Lower leg skin (tissue), 4 donors: ENCODE results near the gene RLF. TPM values are rescaled to one million over a fixed set of nuclear protein-coding genes. Genes with fewer than 3 reads are reported as not detected.
"Not testable (repeated sequence)": the region's sequence is repeated elsewhere in the genome, so short reads cannot be mapped to it uniquely, and the experiment has no call there.

Experiments used
- DNase-seq, 2 donors: peaks; one replicate each; pipeline ENCODE4 v3.0.0-alpha.2; 2019; ENCODE audit warnings: low spot score in 2 of 2
- H3K4me3 ChIP-seq: fragments of 200-600 bp; sonication (generic); 2 replicates; pipeline ENCODE4 v1.5.1; 2017; ENCODE audit warnings: mild to moderate bottlenecking, low read depth; ENCODE audit not compliant: poor library complexity, severe bottlenecking
- POLR2A ChIP-seq, 2 donors: fragments of 450-650 bp; IDR thresholded peaks; one replicate each; pipeline ENCODE4 v1.6.1; 2016 to 2017; ENCODE audit warnings: antibody characterized with exemption in 2 of 2, mild to moderate bottlenecking in 1 of 2, moderate library complexity in 1 of 2
- WGBS, 2 donors: methylation state at CpG; one replicate each; pipeline ENCODE4 v1.1.5; 2018; 5-methylcytosine and 5-hydroxymethylcytosine counted together
- intact Hi-C: fragments of 100-400 bp; cut with DNase I; formaldehyde crosslinking; loops from one replicate; pipeline ENCODE4 v1.15.0; 2023; ENCODE audit warnings: low total_unique reads
- total RNA-seq, 4 donors: library from RNA; depleted of rRNA; stranded (reverse); fragments of >200 nt; gene quantifications; one replicate each; pipeline ENCODE4 v1.1.0, GENCODE V29; 2016
- TF ChIP-seq, protein P1 (sequence below), 3 donors: fragments of 450-650 bp; IDR thresholded peaks; one replicate each; pipeline ENCODE4 v1.5.1; 2016; ENCODE audit warnings: antibody characterized with exemption in 3 of 3, mild to moderate bottlenecking in 3 of 3, moderate library complexity in 2 of 3

The RLF gene
- total RNA-seq, 4 donors from 2014 or later: 22.8 to 30.9 (median 25.3) TPM

DNA sequence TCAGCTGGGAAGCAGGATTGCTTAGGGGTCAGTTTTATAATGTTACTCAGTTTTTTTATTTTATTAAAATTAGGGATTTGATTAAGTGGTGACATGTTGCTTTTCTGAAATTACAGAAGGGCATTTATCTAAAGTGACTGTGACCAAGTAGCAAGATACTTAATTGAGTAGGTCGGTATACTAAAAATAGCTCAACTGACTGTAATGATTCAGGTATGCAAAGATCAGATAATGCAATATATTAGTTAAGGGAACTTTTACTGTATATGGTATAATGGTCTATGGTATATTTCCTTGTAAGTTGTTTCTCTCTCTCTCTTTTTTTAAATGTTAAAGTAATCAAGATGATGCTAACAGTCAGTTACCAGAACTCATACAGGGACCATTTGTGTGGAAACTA, 26.2 kb downstream of the RLF start:
- H3K4me3 ChIP-seq: no peak overlapping the region

DNA sequence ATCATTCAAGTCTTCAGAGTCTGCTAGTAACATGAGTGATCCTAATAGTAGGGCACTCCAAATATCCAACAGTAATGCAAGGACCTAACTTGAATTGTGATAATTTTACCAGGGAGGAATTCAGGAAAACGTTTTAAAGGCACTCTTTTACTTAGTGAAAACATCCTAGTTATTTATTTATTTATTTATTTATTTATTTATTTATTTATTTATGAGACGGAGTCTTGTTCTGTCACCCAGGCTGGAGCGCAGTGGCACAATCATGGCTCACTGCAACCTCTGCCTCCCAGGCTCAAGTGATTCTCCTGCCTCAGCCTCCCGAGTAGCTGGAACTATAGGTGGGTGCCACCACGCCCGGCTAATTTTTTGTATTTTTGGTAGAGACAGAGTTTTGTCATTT, 33.5 kb downstream of the RLF start:
- 91 to 93% methylated on average over 6 of the region's 6 CpGs for WGBS, 2 donors
- H3K4me3 ChIP-seq, DNase-seq, intact Hi-C loops: not testable (repeated sequence)

More for the DNA sequence above, 26.2 kb downstream of the RLF start:
- TF ChIP-seq, protein P1, sequence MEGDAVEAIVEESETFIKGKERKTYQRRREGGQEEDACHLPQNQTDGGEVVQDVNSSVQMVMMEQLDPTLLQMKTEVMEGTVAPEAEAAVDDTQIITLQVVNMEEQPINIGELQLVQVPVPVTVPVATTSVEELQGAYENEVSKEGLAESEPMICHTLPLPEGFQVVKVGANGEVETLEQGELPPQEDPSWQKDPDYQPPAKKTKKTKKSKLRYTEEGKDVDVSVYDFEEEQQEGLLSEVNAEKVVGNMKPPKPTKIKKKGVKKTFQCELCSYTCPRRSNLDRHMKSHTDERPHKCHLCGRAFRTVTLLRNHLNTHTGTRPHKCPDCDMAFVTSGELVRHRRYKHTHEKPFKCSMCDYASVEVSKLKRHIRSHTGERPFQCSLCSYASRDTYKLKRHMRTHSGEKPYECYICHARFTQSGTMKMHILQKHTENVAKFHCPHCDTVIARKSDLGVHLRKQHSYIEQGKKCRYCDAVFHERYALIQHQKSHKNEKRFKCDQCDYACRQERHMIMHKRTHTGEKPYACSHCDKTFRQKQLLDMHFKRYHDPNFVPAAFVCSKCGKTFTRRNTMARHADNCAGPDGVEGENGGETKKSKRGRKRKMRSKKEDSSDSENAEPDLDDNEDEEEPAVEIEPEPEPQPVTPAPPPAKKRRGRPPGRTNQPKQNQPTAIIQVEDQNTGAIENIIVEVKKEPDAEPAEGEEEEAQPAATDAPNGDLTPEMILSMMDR (IDR thresholded peaks at IDR 0.05): no peak
- TF ChIP-seq POLR2A (IDR thresholded peaks at IDR 0.05): no peak
- intact Hi-C loops: no loop called here
- DNase-seq: no peak
- WGBS, 2 donors: 60 to 64% methylated on average over 1 of the region's 1 CpG

DNA sequence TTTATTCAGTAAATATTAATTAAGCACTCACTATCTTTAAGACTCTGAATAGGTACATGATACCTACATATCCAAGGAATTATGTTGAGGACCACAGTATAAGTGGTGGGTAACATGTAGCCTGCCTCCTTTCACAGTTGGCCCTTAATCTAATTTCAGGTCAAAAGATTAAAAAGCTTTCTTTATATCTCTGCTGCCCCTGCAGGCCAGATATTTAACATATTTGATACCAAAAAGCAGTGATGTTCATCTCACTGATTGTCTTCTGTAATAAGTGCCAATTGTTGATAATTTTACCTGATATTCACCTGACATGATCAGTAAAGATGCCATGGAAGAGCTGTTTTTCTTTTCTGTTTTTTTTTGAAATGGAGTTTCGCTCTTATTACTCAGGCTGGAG, 36.5 kb downstream of the RLF start:
- DNase-seq: no peak
- TF ChIP-seq, protein P1 (IDR thresholded peaks at IDR 0.05): no peak
- no peak for TF ChIP-seq POLR2A (IDR thresholded peaks at IDR 0.05)
- WGBS, 2 donors: 91 to 92% methylated on average over 1 of the region's 1 CpG
- intact Hi-C loops: no loop called here
- no peak overlapping the region for H3K4me3 ChIP-seq

DNA sequence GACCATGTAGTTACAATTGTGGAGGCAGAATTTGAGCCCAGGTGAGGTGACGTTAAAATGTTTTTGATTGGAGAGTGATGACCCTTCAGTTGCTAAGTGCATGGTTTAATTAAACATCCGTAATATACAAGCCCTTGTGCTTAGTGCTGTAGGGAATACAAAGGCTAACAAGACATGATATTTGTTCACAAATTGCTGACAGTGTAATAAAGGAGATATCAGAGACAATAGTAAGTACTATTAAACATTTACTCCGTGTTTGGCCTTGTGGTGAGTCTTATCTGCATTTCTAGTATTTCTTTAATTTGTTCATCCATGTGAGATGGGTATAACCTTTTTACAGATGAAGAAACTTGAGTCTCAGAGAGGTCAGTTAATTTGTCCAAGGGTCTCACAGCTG, 37.9 kb downstream of the RLF start:
- DNase-seq: no peak
- intact Hi-C loops: no loop called here
- H3K4me3 ChIP-seq: no peak overlapping the region
- WGBS, 2 donors: 91 to 93% methylated on average over 3 of the region's 3 CpGs
- no peak for TF ChIP-seq POLR2A (IDR thresholded peaks at IDR 0.05)
- TF ChIP-seq, protein P1 (IDR thresholded peaks at IDR 0.05): no peak

DNA sequence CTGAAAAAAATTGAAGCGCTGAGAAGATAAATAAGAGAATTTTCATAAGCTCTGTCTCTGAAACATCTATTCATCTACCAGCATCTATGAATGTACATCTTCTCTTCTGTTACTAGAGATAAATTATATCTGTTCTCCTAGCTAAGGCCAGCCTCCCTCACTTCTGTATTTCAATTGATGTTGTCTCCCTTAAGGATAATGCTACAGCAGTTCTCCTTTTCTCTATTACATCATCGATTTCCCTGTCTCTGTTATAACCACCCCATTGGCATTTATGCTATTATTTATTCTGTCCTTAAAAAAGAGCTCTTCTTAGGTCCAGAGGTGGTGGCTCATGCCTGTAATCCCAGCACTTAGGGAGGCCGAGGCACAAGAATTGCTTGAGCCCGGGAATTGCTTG, 43.7 kb downstream of the RLF start:
- 94 to 98% methylated on average over 4 of the region's 4 CpGs for WGBS, 2 donors
- no peak for DNase-seq
- intact Hi-C loops: no loop called here
- no peak overlapping the region for H3K4me3 ChIP-seq
- TF ChIP-seq, protein P1 (IDR thresholded peaks at IDR 0.05): no peak
- TF ChIP-seq POLR2A (IDR thresholded peaks at IDR 0.05): no peak

DNA sequence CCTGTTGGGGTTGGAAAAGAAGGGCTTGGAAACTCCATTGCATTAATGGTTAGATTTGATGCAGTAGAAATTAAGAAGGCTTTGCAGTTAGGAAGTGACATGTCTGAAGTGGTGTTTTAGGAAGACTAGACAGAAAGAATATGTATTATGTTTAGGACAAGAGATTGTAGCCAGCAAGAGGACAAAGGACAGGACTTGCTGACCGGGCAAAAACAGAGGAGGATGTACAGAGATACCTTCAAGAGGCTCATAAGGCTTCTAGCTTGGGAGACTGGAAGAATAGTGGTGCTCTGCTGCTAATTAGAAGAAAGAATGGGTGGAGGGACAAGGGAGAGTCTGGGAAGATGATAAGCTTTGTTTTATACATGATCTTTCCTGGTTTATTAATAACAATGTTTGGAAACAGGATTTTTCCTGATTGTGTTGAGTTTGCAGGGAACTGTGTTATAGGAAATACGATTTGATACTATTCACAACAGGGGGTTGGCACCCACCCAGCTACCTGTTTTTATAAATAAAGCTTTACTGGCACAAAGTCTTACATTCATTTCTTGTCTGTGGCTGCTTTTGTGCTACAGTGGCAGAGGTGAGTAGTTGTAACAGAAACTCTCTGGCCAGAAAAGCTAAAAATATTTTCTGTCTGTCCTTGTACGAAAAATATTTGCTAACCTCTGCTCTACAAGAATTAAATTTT, 49.5 kb downstream of the RLF start:
- no peak for TF ChIP-seq POLR2A (IDR thresholded peaks at IDR 0.05)
- TF ChIP-seq, protein P1 (IDR thresholded peaks at IDR 0.05): no peak
- no peak overlapping the region for H3K4me3 ChIP-seq
- no peak for DNase-seq
- intact Hi-C loops: no loop called here
- 91 to 92% methylated on average over 3 of the region's 3 CpGs for WGBS, 2 donors
